GM12864 (cell line): ENCODE data around the gene SCAMP1.

Source experiments
- DNase-seq: peaks from one replicate; pipeline ENCODE4 v3.0.0-alpha.2; 2011; ENCODE audit warnings: low read depth
- H3K4me3 ChIP-seq: 2 replicates; pipeline ENCODE4 v1.5.1; 2011; ENCODE audit warnings: mild to moderate bottlenecking, low read depth, low read length, control low read depth
- TF ChIP-seq, protein P1 (sequence below): IDR thresholded peaks from 2 replicates; pipeline ENCODE4 v1.5.1; 2011; ENCODE audit warnings: low read depth, mild to moderate bottlenecking, moderate library complexity, low read length, control low read depth, inconsistent platforms; ENCODE audit errors: missing control alignments

Gene SCAMP1

DNA sequence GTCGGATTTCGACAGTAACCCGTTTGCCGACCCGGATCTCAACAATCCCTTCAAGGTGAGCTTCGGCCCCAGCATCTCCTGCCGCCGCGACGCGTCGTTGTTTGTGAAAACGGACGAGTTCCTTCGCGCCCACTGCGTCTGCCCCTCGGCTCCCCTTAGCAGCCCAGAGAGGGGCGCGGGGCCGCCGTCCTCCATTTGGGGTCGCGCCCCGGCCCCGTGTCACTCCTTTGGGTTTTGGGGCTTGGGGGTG lies 182 bp downstream of the SCAMP1 start:
- TF ChIP-seq, protein P1, sequence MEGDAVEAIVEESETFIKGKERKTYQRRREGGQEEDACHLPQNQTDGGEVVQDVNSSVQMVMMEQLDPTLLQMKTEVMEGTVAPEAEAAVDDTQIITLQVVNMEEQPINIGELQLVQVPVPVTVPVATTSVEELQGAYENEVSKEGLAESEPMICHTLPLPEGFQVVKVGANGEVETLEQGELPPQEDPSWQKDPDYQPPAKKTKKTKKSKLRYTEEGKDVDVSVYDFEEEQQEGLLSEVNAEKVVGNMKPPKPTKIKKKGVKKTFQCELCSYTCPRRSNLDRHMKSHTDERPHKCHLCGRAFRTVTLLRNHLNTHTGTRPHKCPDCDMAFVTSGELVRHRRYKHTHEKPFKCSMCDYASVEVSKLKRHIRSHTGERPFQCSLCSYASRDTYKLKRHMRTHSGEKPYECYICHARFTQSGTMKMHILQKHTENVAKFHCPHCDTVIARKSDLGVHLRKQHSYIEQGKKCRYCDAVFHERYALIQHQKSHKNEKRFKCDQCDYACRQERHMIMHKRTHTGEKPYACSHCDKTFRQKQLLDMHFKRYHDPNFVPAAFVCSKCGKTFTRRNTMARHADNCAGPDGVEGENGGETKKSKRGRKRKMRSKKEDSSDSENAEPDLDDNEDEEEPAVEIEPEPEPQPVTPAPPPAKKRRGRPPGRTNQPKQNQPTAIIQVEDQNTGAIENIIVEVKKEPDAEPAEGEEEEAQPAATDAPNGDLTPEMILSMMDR = no peak
- DNase-seq = no peak

DNA sequence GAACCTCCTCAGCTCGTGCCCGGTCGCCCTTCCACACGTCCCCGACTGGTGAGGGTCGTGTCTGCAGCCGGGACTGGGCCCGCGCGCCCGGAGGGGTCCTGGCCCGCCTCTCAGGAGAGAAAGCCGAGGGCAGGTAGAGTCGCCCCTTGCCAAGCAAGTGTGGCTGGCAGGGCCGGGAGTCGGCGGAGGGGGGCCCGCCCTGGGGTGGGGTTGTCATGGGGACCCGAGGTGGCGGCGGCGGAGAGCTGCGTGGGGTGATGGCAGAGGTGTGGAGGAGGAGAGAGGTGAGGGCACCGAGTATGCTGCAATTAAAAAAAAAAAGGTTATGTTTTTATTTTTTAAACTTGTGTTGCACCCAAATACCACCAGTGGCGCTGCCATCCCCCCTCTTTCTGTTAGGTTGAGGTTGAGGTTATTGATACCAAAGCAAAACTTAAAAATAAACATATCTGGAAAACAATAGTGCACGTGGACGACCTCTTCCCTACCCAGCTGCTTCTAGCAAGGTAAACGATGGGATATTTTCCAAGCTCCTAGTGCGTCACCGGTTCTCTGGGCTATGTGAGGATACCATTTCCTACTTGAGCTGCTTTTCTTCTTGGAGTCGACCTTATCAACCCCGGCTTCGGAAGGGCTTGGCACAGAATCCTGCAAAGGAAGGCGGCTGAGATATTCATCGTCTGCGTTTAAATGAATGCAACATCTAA lies 660 bp downstream of the SCAMP1 start:
- no peak for DNase-seq
- TF ChIP-seq, protein P1 = peak; percentile 45

More for the DNA sequence above, 182 bp downstream of the SCAMP1 start:
- peak overlapping the region; percentile 90 for H3K4me3 ChIP-seq

DNA sequence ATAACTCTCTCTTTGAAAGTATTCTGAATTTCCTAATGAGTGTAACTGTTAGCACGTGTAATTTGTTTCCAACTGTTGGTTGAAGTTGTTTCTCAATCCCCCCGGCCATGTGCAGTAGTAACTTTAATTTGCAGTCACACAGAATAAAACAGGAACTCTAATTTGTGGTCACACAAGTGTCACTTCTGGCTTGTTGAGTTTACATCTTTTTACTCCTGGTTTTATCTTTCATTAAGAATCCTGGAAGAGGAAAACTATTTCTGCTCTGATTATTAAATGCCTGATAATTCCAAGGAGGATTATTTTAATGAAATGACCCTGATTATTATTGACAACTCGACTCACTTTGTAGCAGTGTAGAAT lies 1.2 kb downstream of the SCAMP1 start:
- no peak for DNase-seq
- TF ChIP-seq, protein P1 = no peak
- H3K4me3 ChIP-seq = peak overlapping the region; percentile 90

More for the DNA sequence above, 660 bp downstream of the SCAMP1 start:
- H3K4me3 ChIP-seq = peak overlapping the region; percentile 90

DNA sequence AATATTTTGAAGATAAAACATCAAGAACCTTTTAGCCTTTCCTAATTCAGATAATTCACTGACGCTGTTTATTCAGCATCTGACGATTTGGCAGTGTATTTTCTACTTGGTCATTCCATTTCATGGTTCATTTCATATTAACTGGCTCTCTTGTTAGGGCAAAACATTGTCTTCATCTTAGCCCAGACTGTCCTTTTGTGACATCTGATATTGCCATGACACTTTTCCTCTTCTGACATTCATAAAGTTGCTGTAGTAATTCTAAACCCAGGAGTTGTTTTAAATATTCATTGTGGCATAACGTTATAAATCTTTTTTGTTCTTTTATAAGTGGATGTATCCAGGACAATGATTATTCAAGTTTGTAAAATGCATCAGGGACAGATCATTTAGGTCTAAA lies 1.8 kb downstream of the SCAMP1 start:
- no peak overlapping the region; the same call in 1 of the 2 replicates for H3K4me3 ChIP-seq
- DNase-seq = no peak
- TF ChIP-seq, protein P1 = no peak

DNA sequence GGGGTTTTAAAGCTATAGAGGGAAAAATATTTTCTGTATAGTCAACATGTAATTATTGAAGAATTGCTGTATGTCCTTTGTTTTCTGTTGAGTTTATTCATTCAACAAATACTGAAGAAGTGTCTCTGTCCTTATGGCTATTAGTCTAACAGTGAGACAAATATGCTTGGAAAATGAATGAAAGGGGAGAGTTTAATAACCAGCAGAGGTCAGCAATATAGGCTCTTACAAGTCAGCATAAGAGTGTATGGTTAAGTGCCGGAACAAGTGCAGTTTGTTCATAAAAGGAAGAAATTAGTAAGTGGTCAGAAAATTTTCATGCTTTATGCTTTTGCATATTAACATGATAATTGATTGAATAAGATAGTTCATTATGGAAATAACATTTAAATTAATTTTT lies 3.6 kb downstream of the SCAMP1 start:
- no peak overlapping the region for H3K4me3 ChIP-seq
- TF ChIP-seq, protein P1 = no peak
- no peak for DNase-seq

DNA sequence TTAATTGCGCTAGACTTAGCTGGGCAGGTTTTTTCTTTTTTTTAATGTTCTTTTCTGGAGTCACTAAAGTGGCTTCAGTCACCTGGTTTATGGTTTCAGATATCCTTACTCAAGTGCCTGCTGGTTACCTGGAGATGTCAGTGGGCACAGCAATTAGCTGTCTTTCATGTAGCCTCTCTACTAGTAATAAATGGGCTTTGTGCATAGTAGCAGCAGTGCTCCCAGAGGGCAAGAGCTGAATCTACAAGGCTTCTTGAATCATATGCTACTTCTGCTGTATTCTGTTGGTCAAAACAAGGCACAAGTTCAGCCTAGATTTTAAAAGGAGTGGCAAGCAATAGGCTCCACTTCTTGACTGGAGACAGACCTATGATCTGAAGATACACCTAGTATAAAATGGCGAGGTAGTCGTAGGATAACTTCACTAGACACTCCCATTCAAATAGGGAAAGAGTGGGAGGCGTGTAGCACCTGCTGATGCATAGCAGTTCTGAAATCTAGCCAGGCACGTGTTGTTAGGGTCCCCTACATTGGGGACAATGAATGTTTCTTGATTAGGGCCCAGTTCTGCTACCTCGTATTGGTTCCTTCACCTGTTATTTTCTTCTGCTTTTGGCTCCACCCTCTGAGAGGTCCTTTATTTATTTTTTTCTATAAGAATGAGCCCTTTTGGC lies 7.0 kb downstream of the SCAMP1 start:
- H3K4me3 ChIP-seq = no peak overlapping the region
- DNase-seq = no peak
- TF ChIP-seq, protein P1 = peak; percentile 27

DNA sequence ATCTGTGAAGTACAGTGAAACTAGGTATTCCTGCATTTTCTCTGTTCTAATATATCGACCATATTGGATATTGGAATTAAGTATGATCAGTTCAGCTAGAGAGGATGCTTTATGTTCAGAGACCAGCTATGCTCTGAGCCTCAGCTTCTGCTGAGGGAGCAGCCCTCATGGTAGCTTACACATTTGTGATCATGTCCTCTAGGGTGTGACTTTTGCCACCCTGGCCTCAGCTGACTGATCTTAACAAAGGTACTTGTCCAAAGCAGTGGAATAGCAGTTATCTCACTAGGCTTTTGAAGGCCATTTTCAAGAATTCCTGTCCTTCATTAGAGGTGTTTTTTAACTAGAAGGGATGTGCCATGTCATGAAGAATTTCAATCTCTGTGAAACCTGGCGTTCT lies 9.3 kb downstream of the SCAMP1 start:
- no peak overlapping the region for H3K4me3 ChIP-seq
- no peak for DNase-seq

More for the DNA sequence above, 9.3 kb downstream of the SCAMP1 start:
- TF ChIP-seq, protein P1 = no peak
